ENCODE measurements around the gene MYORG. TPM values are rescaled to one million over a fixed set of nuclear protein-coding genes. Genes with fewer than 3 reads are reported as not detected.

MYORG gene
- total RNA-seq, 1 donor, result 0.10 TPM

GRCh38 chr9:34337403-34337802, 39.3 kb downstream of the MYORG start:
- Histone ChIP-seq H3K4me3 (ENCODE audit: low read length) (no peak overlapping the region), H3K9me3 (ENCODE audit: low read depth, low read length) (no peaks in the 10 kb centered on the region), H3K4me1 (ENCODE audit: insufficient read depth, low read length) (no peaks in the 10 kb centered on the region), H3K27me3 (ENCODE audit: insufficient read depth, low read length) (no peaks in the 10 kb centered on the region)

GRCh38 chr9:34335376-34335775, 41.3 kb downstream of the MYORG start:
- Histone ChIP-seq H3K9me3 (ENCODE audit: low read depth, low read length) (no peaks in the 10 kb centered on the region), H3K4me1 (ENCODE audit: insufficient read depth, low read length) (peaks cover 10% of the 10 kb centered on the region), H3K27me3 (ENCODE audit: insufficient read depth, low read length) (no peaks in the 10 kb centered on the region), H3K4me3 (ENCODE audit: low read length) (no peak overlapping the region)

GRCh38 chr9:34334916-34335315, 41.8 kb downstream of the MYORG start:
- Histone ChIP-seq H3K4me1 (ENCODE audit: insufficient read depth, low read length) (peaks cover 14% of the 10 kb centered on the region), H3K27me3 (ENCODE audit: insufficient read depth, low read length) (no peaks in the 10 kb centered on the region), H3K9me3 (ENCODE audit: low read depth, low read length) (no peaks in the 10 kb centered on the region), H3K4me3 (ENCODE audit: low read length) (no peak overlapping the region)

- H3K4me1 ChIP-seq (ENCODE audit: insufficient read depth, low read length), result peaks cover 14% of the 10 kb centered on the region
- H3K4me3 ChIP-seq (ENCODE audit: low read length), result no peak overlapping the region
- no peaks in the 10 kb centered on the region for H3K27me3 ChIP-seq (ENCODE audit: insufficient read depth, low read length)
- no peaks in the 10 kb centered on the region for H3K9me3 ChIP-seq (ENCODE audit: low read depth, low read length)
Measured at GRCh38 chr9:34334337-34334824, 42.3 kb downstream of the MYORG start.

- Histone ChIP-seq H3K4me3 (ENCODE audit: low read length) (no peak overlapping the region), H3K9me3 (ENCODE audit: low read depth, low read length) (no peaks in the 10 kb centered on the region), H3K27me3 (ENCODE audit: insufficient read depth, low read length) (no peaks in the 10 kb centered on the region), H3K4me1 (ENCODE audit: insufficient read depth, low read length) (peaks cover 14% of the 10 kb centered on the region)
Measured at GRCh38 chr9:34333836-34334235, 42.9 kb downstream of the MYORG start.

- no peaks in the 10 kb centered on the region for H3K27me3 ChIP-seq (ENCODE audit: insufficient read depth, low read length)
- H3K9me3 ChIP-seq (ENCODE audit: low read depth, low read length), result no peaks in the 10 kb centered on the region
- no peak overlapping the region for H3K4me3 ChIP-seq (ENCODE audit: low read length)
- peaks cover 25% of the 10 kb centered on the region for H3K4me1 ChIP-seq (ENCODE audit: insufficient read depth, low read length)
Measured at GRCh38 chr9:34332076-34332964, 44.4 kb downstream of the MYORG start.

GRCh38 chr9:34331196-34331595, 45.5 kb downstream of the MYORG start:
- Histone ChIP-seq H3K4me1 (ENCODE audit: insufficient read depth, low read length) (peaks cover 26% of the 10 kb centered on the region), H3K27me3 (ENCODE audit: insufficient read depth, low read length) (no peaks in the 10 kb centered on the region), H3K4me3 (ENCODE audit: low read length) (no peak overlapping the region), H3K9me3 (ENCODE audit: low read depth, low read length) (no peaks in the 10 kb centered on the region)

- Histone ChIP-seq H3K27me3 (ENCODE audit: insufficient read depth, low read length) (no peaks in the 10 kb centered on the region), H3K4me3 (ENCODE audit: low read length) (peak within 1 kb of the TSS; percentile 98), H3K9me3 (ENCODE audit: low read depth, low read length) (no peaks in the 10 kb centered on the region), H3K4me1 (ENCODE audit: insufficient read depth, low read length) (peaks cover 37% of the 10 kb centered on the region)
Measured at GRCh38 chr9:34328987-34329832, 47.5 kb downstream of the MYORG start, which contains the start of the genes KIF24 and NUDT2. Gene KIF24 (minus strand): TSS chr9:34329268. CDS start chr9:34311346, 17,922 bp downstream. Gene NUDT2 (plus strand): TSS chr9:34329569. CDS start chr9:34339040, 9,471 bp downstream.

- H3K9me3 ChIP-seq (ENCODE audit: low read depth, low read length), result no peaks in the 10 kb centered on the region
- H3K27me3 ChIP-seq (ENCODE audit: insufficient read depth, low read length), result no peaks in the 10 kb centered on the region
- H3K4me3 ChIP-seq (ENCODE audit: low read length), result peak overlapping the region; percentile 98
- peaks cover 37% of the 10 kb centered on the region for H3K4me1 ChIP-seq (ENCODE audit: insufficient read depth, low read length)
Measured at GRCh38 chr9:34328500-34328986, 48.2 kb downstream of the MYORG start.

GRCh38 chr9:34326690-34327089, 50.0 kb downstream of the MYORG start:
- no peaks in the 10 kb centered on the region for H3K9me3 ChIP-seq (ENCODE audit: low read depth, low read length)
- no peak overlapping the region for H3K4me3 ChIP-seq (ENCODE audit: low read length)
- H3K4me1 ChIP-seq (ENCODE audit: insufficient read depth, low read length), result peaks cover 38% of the 10 kb centered on the region
- no peaks in the 10 kb centered on the region for H3K27me3 ChIP-seq (ENCODE audit: insufficient read depth, low read length)

GRCh38 chr9:34322899-34323591, 53.7 kb downstream of the MYORG start:
- Histone ChIP-seq H3K27me3 (ENCODE audit: insufficient read depth, low read length) (no peaks in the 10 kb centered on the region), H3K9me3 (ENCODE audit: low read depth, low read length) (no peaks in the 10 kb centered on the region), H3K4me3 (ENCODE audit: low read length) (no peak overlapping the region), H3K4me1 (ENCODE audit: insufficient read depth, low read length) (peaks cover 19% of the 10 kb centered on the region)

- peaks cover 16% of the 10 kb centered on the region for H3K4me1 ChIP-seq (ENCODE audit: insufficient read depth, low read length)
- no peak overlapping the region for H3K4me3 ChIP-seq (ENCODE audit: low read length)
- H3K27me3 ChIP-seq (ENCODE audit: insufficient read depth, low read length), result no peaks in the 10 kb centered on the region
- no peaks in the 10 kb centered on the region for H3K9me3 ChIP-seq (ENCODE audit: low read depth, low read length)
Measured at GRCh38 chr9:34321451-34321850, 55.2 kb downstream of the MYORG start.

GRCh38 chr9:34318163-34318790, 58.4 kb downstream of the MYORG start:
- Histone ChIP-seq H3K9me3 (ENCODE audit: low read depth, low read length) (no peaks in the 10 kb centered on the region), H3K4me1 (ENCODE audit: insufficient read depth, low read length) (peaks cover 4% of the 10 kb centered on the region), H3K27me3 (ENCODE audit: insufficient read depth, low read length) (no peaks in the 10 kb centered on the region), H3K4me3 (ENCODE audit: low read length) (no peak overlapping the region)

- H3K4me3 ChIP-seq (ENCODE audit: low read length), result no peak overlapping the region
- H3K9me3 ChIP-seq (ENCODE audit: low read depth, low read length), result no peaks in the 10 kb centered on the region
- H3K27me3 ChIP-seq (ENCODE audit: insufficient read depth, low read length), result no peaks in the 10 kb centered on the region
- H3K4me1 ChIP-seq (ENCODE audit: insufficient read depth, low read length), result peaks cover 4% of the 10 kb centered on the region
Measured at GRCh38 chr9:34317436-34317835, 59.3 kb downstream of the MYORG start.

Measured in mononuclear cell (primary cell).